PC-9 (cell line): ENCODE data around the gene DENND5A.

Source experiments
- CTCF ChIP-seq: fragments of 200-600 bp; sonication (generic); conservative IDR thresholded peaks from 2 replicates; pipeline ENCODE4 v1.6.1; 2017; ENCODE audit warnings: mixed run types, antibody characterized with exemption, mild to moderate bottlenecking, moderate library complexity
- EZH2 ChIP-seq: fragments of 200-600 bp; sonication (generic); IDR thresholded peaks from 2 replicates; pipeline ENCODE4 v1.8.0; 2017; ENCODE audit warnings: antibody characterized with exemption, low read depth

DNA sequence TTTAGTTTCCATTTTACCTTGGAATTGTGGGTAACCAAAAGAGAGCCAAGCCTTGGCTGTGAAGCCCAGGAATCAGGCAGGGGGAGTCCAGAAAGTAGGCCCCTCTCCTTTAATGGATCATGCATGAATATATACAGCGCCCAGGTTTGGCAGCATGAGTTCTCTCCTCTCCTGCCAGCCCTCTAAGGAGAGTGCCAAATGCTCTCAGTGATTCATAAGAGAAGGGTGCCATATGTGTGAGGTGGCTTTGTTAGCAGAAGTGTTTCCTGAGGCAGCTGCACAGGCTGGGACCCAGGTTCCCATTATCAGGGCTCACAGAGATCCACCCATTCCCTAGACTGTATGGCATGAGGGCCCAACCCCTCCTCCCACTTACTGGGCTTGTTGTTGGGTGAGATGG lies 121.4 kb downstream of the DENND5A start:
- TF ChIP-seq CTCF (no peak), EZH2 (no peak)
